HCT116 (cell line): ENCODE measurements around the gene TIPARP. TPM values are rescaled to one million over a fixed set of nuclear protein-coding genes. Genes with fewer than 3 reads are reported as not detected.

Experiments
- ATAC-seq: fragments of 200-7000 bp; cut with Tn5 transposase; 2 replicates; pipeline ENCODE4 v1.9.1; 2020; ENCODE audit warnings: mild to moderate bottlenecking, moderate library complexity
- BruUV-seq: library from RNA; stranded (reverse); fragments of 400-500 nt; replicated peaks from 2 replicates; lab custom pipeline; 2021; lab: Mats Ljungman, UMichigan
- CTCF ChIA-PET: fragments of 300-600 bp; sonication (Branson Sonifier 250); formaldehyde crosslinking; loops from one replicate; lab custom pipeline; 2021; ENCODE audit warnings: antibody characterized with exemption; lab: Charles Lee
- POLR2A ChIA-PET: fragments of 300-600, 350-600 bp; sonication (Branson Sonifier 250); formaldehyde crosslinking; loops from one replicate; lab custom pipeline; 2021; ENCODE audit warnings: antibody characterized with exemption; lab: Charles Lee
- RAD21 ChIA-PET, 2 experiments: fragments of 300-600 bp; sonication (Branson Sonifier 250); formaldehyde crosslinking; loops; one replicate each; lab custom pipeline; 2023; ENCODE audit warnings: low total read pairs in 2 of 2; ENCODE audit not compliant: uncharacterized antibody in 2 of 2, unreplicated experiment in 2 of 2, low non-redundant PET in 1 of 2; lab: Charles Lee
- DNase-seq: peaks from one replicate; pipeline ENCODE4 v3.0.0-alpha.2; 2010; ENCODE audit warnings: low read depth, low spot score
- H2AFZ ChIP-seq: fragments of 200-600 bp; shearing (Covaris generic), sonication (generic); 2 replicates; pipeline ENCODE4 v1.6.1; 2017; ENCODE audit warnings: low read depth, mixed run types, mixed read lengths, antibody characterized with exemption, low read length; ENCODE audit not compliant: poor library complexity, severe bottlenecking
- H3K27ac ChIP-seq: 2 replicates; pipeline ENCODE4 v1.5.1; 2012; ENCODE audit warnings: low read depth, low read length
- H3K27me3 ChIP-seq: fragments of 200-600 bp; sonication (generic); 2 replicates; pipeline ENCODE4 v1.6.1; 2016; ENCODE audit warnings: mixed run types, low read length, mixed read lengths; ENCODE audit not compliant: insufficient read depth
- H3K36me3 ChIP-seq, 2 experiments: fragments of 200-500 bp in 1 of 2; fragments of 200-600 bp in 1 of 2; sonication (Bioruptor generic) in 1 of 2; sonication (generic) in 1 of 2; 2 replicates each; pipeline versions ENCODE4 v1.5.1 to v1.6.1; 2014 to 2016; ENCODE audit warnings: low read length in 2 of 2, inconsistent platforms in 1 of 2, mixed read lengths in 1 of 2, mixed run types in 1 of 2; ENCODE audit not compliant: insufficient read depth in 2 of 2, control insufficient read depth in 1 of 2
- H3K4me1 ChIP-seq, 2 experiments: fragments of 200-600 bp in 1 of 2; sonication (generic) in 1 of 2; 2 replicates each; pipeline versions ENCODE4 v1.5.1 to v1.6.1; 2012 to 2017; ENCODE audit warnings: low read length in 2 of 2, inconsistent platforms in 1 of 2, mild to moderate bottlenecking in 1 of 2, mixed read lengths in 1 of 2, mixed run types in 1 of 2, moderate library complexity in 1 of 2; ENCODE audit not compliant: insufficient read depth in 2 of 2, control insufficient read depth in 1 of 2
- H3K4me2 ChIP-seq: fragments of 200-600 bp; sonication (generic); 2 replicates; pipeline ENCODE4 v1.6.1; 2017; ENCODE audit warnings: mixed run types, low read length, mixed read lengths
- H3K4me3 ChIP-seq, 2 experiments: fragments of 200-600 bp in 1 of 2; sonication (generic) in 1 of 2; replicated peaks in 1 of 2; 2 replicates each; pipeline ENCODE4 v1.5.1; 2011 to 2016; ENCODE audit warnings: low read length in 2 of 2, control low read depth in 1 of 2, low read depth in 1 of 2, mild to moderate bottlenecking in 1 of 2, mixed read lengths in 1 of 2, mixed run types in 1 of 2
- H3K79me2 ChIP-seq: fragments of 200-600 bp; sonication (generic); 2 replicates; pipeline ENCODE4 v1.6.1; 2017; ENCODE audit warnings: mild to moderate bottlenecking, mixed run types, low read length, moderate library complexity, mixed read lengths; ENCODE audit not compliant: insufficient read depth
- H3K9ac ChIP-seq: fragments of 200-600 bp; sonication (generic); 2 replicates; pipeline ENCODE4 v1.6.1; 2016; ENCODE audit warnings: low read length, mixed read lengths
- H3K9me2 ChIP-seq: fragments of 200-600 bp; sonication (generic), shearing (Covaris generic); 2 replicates; pipeline ENCODE4 v1.6.1; 2017; ENCODE audit warnings: mixed run types, mild to moderate bottlenecking, moderate library complexity; ENCODE audit not compliant: insufficient read depth
- H3K9me3 ChIP-seq, 2 experiments: fragments of 200-500 bp in 1 of 2; fragments of 200-600 bp in 1 of 2; sonication (Bioruptor generic) in 1 of 2; sonication (generic) in 1 of 2; 2 replicates each; pipeline ENCODE4 v1.6.1; 2014 to 2017; ENCODE audit warnings: low read length in 2 of 2, mixed read lengths in 2 of 2, inconsistent platforms in 1 of 2, low read depth in 1 of 2, mild to moderate bottlenecking in 1 of 2, mixed run types in 1 of 2, moderate library complexity in 1 of 2; ENCODE audit not compliant: control insufficient read depth in 1 of 2, insufficient read depth in 1 of 2
- H4K20me1 ChIP-seq: fragments of 200-600 bp; sonication (generic), shearing (Covaris generic); 2 replicates; pipeline ENCODE4 v1.6.1; 2017; ENCODE audit warnings: mixed run types, mild to moderate bottlenecking, moderate library complexity; ENCODE audit not compliant: insufficient read depth
- CBX3 ChIP-seq: IDR thresholded peaks from 2 replicates; pipeline ENCODE4 v1.6.1; 2012; ENCODE audit warnings: low read depth
- CEBPB ChIP-seq: IDR thresholded peaks from 2 replicates; pipeline ENCODE4 v1.6.1; 2012; ENCODE audit warnings: low read depth
- EGR1 ChIP-seq: IDR thresholded peaks from 2 replicates; pipeline ENCODE4 v1.6.1; 2012; ENCODE audit warnings: low read depth
- ELF1 ChIP-seq: IDR thresholded peaks from 2 replicates; pipeline ENCODE4 v1.6.1; 2012; ENCODE audit warnings: low read depth, borderline replicate concordance
- EZH2 ChIP-seq: fragments of 200-600 bp; sonication (generic); IDR thresholded peaks from 2 replicates; pipeline ENCODE4 v1.6.1; 2017; ENCODE audit warnings: antibody characterized with exemption, mixed run types
- EZH2phosphoT487 ChIP-seq: fragments of 200-600 bp; IDR thresholded peaks from 2 replicates; pipeline ENCODE4 v1.6.1; 2018; ENCODE audit warnings: antibody characterized with exemption, borderline replicate concordance
- POLR2A ChIP-seq: IDR thresholded peaks from 2 replicates; pipeline ENCODE4 v1.7.0; 2011; ENCODE audit warnings: borderline replicate concordance; ENCODE audit not compliant: insufficient read depth, insufficient read length; ENCODE audit errors: extremely low read depth
- RAD21 ChIP-seq: IDR thresholded peaks from 2 replicates; pipeline ENCODE4 v1.6.1; 2012; ENCODE audit warnings: low read depth, mild to moderate bottlenecking
- REST ChIP-seq: IDR thresholded peaks from 2 replicates; pipeline ENCODE4 v1.6.1; 2012; ENCODE audit warnings: low read depth
- SP1 ChIP-seq: IDR thresholded peaks from 2 replicates; pipeline ENCODE4 v1.6.1; 2012; ENCODE audit warnings: low read depth
- SRF ChIP-seq: IDR thresholded peaks from 2 replicates; pipeline ENCODE4 v1.6.1; 2012; ENCODE audit warnings: low read depth
- TCF7L2 ChIP-seq: IDR thresholded peaks from 2 replicates; pipeline ENCODE4 v1.7.0; 2011; ENCODE audit warnings: borderline replicate concordance, inconsistent platforms; ENCODE audit not compliant: insufficient read depth, insufficient read length; ENCODE audit errors: extremely low read depth
- YY1 ChIP-seq: IDR thresholded peaks from 2 replicates; pipeline ENCODE4 v1.6.1; 2011; ENCODE audit warnings: low read length, low read depth, moderate library complexity, mild to moderate bottlenecking; ENCODE audit not compliant: insufficient replicate concordance; ENCODE audit errors: extremely low read depth
- ZFX ChIP-seq: fragments of 450-650 bp; IDR thresholded peaks from 2 replicates; pipeline ENCODE4 v1.6.1; 2017
- intact Hi-C: fragments of 100-400 bp; cut with micrococcal nuclease; formaldehyde crosslinking; loops from 2 replicates; pipeline ENCODE4 v1.10.0; 2022
- total RNA-seq: library from RNA; stranded (reverse); gene quantifications from one replicate; pipeline ENCODE4 v1.2.1, GENCODE V29; 2021; ENCODE audit not compliant: unreplicated experiment
- TF ChIP-seq, protein P1 (sequence below): IDR thresholded peaks from 2 replicates; pipeline ENCODE4 v1.6.1; 2012

The TIPARP gene
- total RNA-seq, 1 experiment from 2014 or later = 51.3 TPM

DNA sequence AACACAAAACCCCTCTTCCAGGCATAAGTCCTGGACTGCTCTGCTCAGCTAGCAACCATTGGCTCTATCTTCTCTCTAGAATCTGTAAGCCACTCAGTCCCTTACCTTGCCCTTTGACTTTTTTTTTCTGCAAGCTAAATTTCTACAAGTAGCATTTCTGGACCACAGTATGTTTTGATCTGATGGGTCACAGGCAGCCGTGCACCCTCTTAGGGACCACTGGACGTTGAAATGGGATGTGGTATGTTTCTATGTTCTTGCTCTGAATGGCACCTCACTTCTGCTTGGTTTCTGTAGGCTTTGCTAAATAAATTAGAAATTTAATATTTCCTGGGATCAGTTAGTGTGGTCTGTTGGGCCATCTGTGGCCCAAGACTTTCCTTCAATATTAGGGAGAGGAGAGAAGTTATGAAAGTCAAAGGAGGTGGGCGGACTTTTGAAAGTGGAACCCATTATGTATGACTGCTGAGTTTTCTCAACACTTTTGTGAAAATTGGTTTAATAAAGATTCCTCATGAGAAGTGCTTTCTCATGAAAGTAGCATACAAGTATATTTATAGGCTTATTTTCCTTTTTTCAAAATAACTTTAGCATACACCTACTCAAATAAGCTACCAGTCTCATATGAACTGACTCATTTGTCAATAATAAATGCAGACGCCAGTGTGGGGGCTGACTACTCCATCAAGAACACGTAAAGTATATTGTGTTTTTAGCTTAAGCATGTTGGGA, 18.4 kb upstream of the TIPARP start:
- H3K9ac ChIP-seq = no peak overlapping the region

DNA sequence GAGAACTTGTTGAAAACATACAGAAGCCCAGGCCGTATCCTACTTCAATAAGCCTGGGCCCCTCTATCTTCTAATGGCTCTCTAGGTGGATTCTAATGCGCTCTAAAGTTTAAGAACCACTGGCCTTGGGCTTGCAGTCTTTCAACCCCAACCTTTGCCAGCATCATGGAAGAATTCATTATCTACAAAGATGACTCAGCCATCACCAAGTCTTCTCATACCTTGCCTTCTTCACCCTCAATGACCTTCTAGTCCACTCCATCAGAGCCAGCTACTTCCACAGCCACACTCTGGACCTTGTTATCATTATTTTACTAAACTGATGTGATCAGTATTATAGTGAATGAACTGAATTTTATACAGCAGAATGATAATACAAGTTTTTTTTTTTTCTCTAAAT, 16.9 kb upstream of the TIPARP start:
- no peaks in the 10 kb centered on the region; the same call in 1 of the 2 replicates for H3K9me2 ChIP-seq
- ATAC-seq = no peak
- H2AFZ ChIP-seq = no peak overlapping the region
- BruUV-seq = no TSS peak
- no peaks in the 10 kb centered on the region for H3K27me3 ChIP-seq
- no peak for DNase-seq
- H3K36me3 ChIP-seq = no peaks in the 10 kb centered on the region
- no peak overlapping the region for H3K9ac ChIP-seq
- H4K20me1 ChIP-seq = no peaks in the 10 kb centered on the region
- H3K79me2 ChIP-seq = no peaks in the 10 kb centered on the region
- CTCF ChIA-PET = no interaction called here
- intact Hi-C loops = no loop called here
- H3K9me3 ChIP-seq = no peaks in the 10 kb centered on the region
- no peak overlapping the region for H3K27ac ChIP-seq
- H3K4me2 ChIP-seq = no peak overlapping the region
- POLR2A ChIA-PET = no interaction called here
- no peak for TF ChIP-seq EZH2phosphoT487
- TF ChIP-seq ELF1 = no peak
- no peak for TF ChIP-seq REST
- TF ChIP-seq ZFX = no peak
- no peak for TF ChIP-seq SRF
- TF ChIP-seq RAD21 = no peak
- no peak for TF ChIP-seq CEBPB
- no peak for TF ChIP-seq SP1
- H3K4me1 ChIP-seq = no peaks in the 10 kb centered on the region
- no peak overlapping the region for H3K4me3 ChIP-seq
- RAD21 ChIA-PET = no interaction called here

More for the DNA sequence above, 18.4 kb upstream of the TIPARP start:
- ChIA-PET RAD21 (no interaction called here), POLR2A (no interaction called here), CTCF (interaction anchor here (0.9 kb wide), 1 partner anchor 18 kb away, joined by 4 read pairs; no protein-coding TSS in a partner anchor)
- H3K4me3 ChIP-seq = no peak overlapping the region
- H3K27me3 ChIP-seq = no peaks in the 10 kb centered on the region
- no peaks in the 10 kb centered on the region for H3K79me2 ChIP-seq
- no peak overlapping the region for H3K4me2 ChIP-seq
- no peaks in the 10 kb centered on the region for H3K36me3 ChIP-seq
- DNase-seq = no peak
- H3K9me2 ChIP-seq = no peaks in the 10 kb centered on the region; the same call in 1 of the 2 replicates
- BruUV-seq = no TSS peak
- no peaks in the 10 kb centered on the region for H3K4me1 ChIP-seq
- H4K20me1 ChIP-seq = no peaks in the 10 kb centered on the region
- H3K9me3 ChIP-seq = no peaks in the 10 kb centered on the region
- H2AFZ ChIP-seq = no peak overlapping the region
- H3K27ac ChIP-seq = no peak overlapping the region
- TF ChIP-seq CBX3 (no peak), EGR1 (no peak), TCF7L2 (no peak), YY1 (no peak), EZH2 (no peak), RAD21 (no peak), ZFX (no peak), POLR2A (no peak), SRF (no peak)
- TF ChIP-seq, protein P1, sequence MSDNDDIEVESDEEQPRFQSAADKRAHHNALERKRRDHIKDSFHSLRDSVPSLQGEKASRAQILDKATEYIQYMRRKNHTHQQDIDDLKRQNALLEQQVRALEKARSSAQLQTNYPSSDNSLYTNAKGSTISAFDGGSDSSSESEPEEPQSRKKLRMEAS = no peak
- TF ChIP-seq, all 23 proteins: peak for 0
- intact Hi-C loops = no loop called here
- no peak for ATAC-seq
